Measurements from ENCODE around the gene GNRH2. TPM values are rescaled to one million over a fixed set of nuclear protein-coding genes. Genes with fewer than 3 reads are reported as not detected.

The GNRH2 gene, protein sequence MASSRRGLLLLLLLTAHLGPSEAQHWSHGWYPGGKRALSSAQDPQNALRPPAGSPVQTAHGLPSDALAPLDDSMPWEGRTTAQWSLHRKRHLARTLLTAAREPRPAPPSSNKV
- 0.30 TPM in 1 of 2 replicates, not detected in the other for total RNA-seq

DNA sequence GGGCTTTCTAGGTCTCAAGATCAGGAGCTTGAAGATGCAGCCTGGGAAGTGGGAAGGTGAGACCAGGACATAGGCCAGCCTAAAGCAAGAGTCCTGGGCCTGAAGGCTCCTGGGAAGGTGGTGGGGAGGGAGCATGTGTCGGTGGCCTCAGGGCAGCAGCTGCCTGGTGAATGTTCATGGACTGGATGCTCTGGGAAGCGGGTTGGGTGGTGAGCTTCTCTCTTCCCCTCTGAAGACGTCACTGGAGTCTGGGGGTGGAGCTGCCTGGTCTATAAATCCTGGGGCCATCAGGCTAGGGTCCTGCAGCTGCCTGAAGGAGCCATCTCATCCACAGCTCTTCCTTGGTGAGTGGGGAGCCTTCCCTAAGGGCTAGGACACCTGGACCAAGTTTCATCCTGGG lies at the start of gene GNRH2:
TSS of gene GNRH2 (plus strand) at position 301 of the 400 bp plus-strand sequence. CDS start 793 bp downstream, outside the sequence.

DNA sequence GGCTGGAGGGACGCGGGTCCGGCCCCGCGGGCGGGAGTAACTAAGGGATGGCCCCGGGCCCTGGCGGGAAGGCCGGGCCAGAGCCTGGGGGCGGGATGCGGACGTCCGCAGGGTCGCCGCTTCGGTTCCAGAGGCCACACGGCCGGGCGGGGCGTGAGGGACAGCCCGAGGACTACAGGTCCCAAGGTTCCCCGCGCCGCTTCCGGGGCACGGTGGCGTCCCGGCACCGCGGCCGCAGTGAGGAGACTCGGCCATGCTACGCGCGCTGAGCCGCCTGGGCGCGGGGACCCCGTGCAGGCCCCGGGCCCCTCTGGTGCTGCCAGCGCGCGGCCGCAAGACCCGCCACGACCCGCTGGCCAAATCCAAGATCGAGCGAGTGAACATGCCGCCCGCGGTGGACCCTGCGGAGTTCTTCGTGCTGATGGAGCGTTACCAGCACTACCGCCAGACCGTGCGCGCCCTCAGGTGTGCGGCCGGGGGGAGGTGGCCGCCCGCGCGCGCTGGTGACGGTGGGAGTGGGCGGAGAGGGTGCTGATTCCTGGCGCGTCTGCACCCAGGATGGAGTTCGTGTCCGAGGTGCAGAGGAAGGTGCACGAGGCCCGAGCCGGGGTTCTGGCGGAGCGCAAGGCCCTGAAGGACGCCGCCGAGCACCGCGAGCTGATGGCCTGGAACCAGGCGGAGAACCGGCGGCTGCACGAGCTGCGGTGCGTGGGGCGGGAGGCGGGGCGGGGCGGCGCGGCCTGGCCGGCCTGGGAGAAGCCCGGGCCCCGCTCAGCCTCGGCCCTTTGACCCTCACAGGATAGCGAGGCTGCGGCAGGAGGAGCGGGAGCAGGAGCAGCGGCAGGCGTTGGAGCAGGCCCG lies 2.6 kb downstream of the GNRH2 start, which contains the start of gene MRPS26:
TSS of gene MRPS26 (plus strand) at position 237 of the 861 bp plus-strand sequence. CDS start at position 254, 17 bp downstream.

DNA sequence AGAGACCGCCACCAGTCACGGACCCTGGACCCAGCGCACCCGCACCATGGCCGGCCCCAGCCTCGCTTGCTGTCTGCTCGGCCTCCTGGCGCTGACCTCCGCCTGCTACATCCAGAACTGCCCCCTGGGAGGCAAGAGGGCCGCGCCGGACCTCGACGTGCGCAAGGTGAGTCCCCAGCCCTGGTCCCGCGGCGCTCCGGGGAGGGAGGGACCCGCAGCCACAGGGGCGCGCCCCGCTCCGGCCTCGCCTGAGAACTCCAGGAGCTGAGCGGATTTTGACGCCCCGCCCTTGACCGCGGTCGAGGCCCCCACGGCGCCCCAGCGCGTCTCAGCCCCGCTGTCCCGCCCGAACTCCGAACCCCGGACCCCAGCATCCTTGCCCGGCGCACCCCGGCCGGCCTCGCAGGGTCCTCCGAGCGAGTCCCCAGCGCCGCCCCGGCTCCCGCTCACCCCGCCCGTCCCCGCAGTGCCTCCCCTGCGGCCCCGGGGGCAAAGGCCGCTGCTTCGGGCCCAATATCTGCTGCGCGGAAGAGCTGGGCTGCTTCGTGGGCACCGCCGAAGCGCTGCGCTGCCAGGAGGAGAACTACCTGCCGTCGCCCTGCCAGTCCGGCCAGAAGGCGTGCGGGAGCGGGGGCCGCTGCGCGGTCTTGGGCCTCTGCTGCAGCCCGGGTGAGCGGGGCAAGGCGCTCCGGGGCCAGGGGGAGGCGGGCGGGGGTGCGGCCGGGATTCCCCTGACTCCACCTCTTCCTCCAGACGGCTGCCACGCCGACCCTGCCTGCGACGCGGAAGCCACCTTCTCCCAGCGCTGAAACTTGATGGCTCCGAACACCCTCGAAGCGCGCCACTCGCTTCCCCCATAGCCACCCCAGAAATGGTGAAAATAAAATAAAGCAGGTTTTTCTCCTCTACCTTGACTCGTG lies 28.4 kb downstream of the GNRH2 start, which contains the start of gene OXT:
TSS of gene OXT (plus strand) at position 11 of the 920 bp plus-strand sequence. CDS start at position 47, 36 bp downstream.

DNA sequence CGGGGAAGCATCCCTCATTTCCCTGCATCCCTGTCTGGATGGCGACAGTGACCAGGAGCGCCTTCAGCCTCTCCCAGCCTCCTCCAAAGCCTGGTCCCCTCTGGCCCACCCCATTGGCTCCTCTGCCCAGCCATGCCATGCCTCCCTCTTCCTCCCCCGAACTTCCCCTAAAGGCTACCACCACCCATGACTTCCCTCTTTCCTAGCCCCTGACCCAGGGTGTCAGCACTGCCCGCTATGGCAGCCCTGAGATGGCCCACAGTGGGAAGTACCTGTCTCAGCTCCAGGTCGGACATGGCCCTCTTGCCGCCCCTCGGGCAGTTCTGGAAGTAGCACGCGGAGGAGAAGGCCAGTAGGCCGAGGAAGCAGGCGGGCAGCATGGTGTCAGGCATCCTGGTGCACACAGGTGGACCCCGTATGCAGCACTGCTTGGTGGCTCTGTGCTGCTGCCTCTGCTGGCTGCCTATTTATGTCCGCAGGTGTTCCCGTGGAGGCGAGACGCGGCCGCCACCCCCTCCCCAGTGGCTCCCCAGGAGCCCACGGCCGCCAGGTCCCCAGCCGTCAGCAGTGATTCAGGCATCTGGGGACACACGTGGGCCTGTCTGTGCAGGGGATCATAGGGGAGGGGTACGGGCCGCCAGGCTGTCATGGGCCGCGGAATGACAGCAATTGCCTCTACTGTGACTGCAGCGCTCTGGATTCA lies 41.0 kb downstream of the GNRH2 start, which contains the start of gene AVP:
TSS of gene AVP (minus strand) at position 442 of the 703 bp plus-strand sequence. CDS start at position 392, 50 bp downstream.

Other genes starting within 250 kb of the GNRH2 start
- 0.32 TPM in 1 of 2 replicates, not detected in the other for gene CPXM1, start 243.0 kb upstream of the GNRH2 start, total RNA-seq
- gene C20orf141, start 228.6 kb upstream of the GNRH2 start, total RNA-seq: not detected in 2 replicates
- gene TMEM239, start 227.3 kb upstream of the GNRH2 start, total RNA-seq: not detected in 2 replicates
- 18.5 and 19.6 TPM in 2 replicates for gene PCED1A, start 203.0 kb upstream of the GNRH2 start, total RNA-seq
- 46.1 and 53.3 TPM in 2 replicates for gene VPS16, start 202.9 kb upstream of the GNRH2 start, total RNA-seq
- 20.8 and 30.1 TPM in 2 replicates for gene PTPRA, start 170.1 kb upstream of the GNRH2 start, total RNA-seq
- gene MRPS26, start 2.4 kb downstream of the GNRH2 start, total RNA-seq: 65.5 and 75.4 TPM in 2 replicates
- gene OXT, start 28.0 kb downstream of the GNRH2 start, total RNA-seq: not detected in 2 replicates
- gene AVP, start 41.1 kb downstream of the GNRH2 start, total RNA-seq: not detected in 2 replicates
- 16.2 and 18.5 TPM in 2 replicates for gene FASTKD5, start 116.2 kb downstream of the GNRH2 start, total RNA-seq
- gene UBOX5, start 116.2 kb downstream of the GNRH2 start, total RNA-seq: 2.1 and 2.9 TPM in 2 replicates
- 1.4 and 2.3 TPM in 2 replicates for gene LZTS3, start 129.9 kb downstream of the GNRH2 start, total RNA-seq
- gene DDRGK1, start 161.1 kb downstream of the GNRH2 start, total RNA-seq: 26.3 and 50.0 TPM in 2 replicates
- gene ITPA, start 165.9 kb downstream of the GNRH2 start, total RNA-seq: 37.2 and 53.3 TPM in 2 replicates
- gene SLC4A11, start 195.6 kb downstream of the GNRH2 start, total RNA-seq: 1.9 and 2.0 TPM in 2 replicates